Activated CD4-positive, alpha-beta memory T cell treated with anti-CD3 and anti-CD28 coated beads, Interleukin-2, amount 10 ng/mL, durations not matched to agents 7 days and 5 days (primary cell): ENCODE data around the gene CENPP. TPM values are rescaled to one million over a fixed set of nuclear protein-coding genes. Genes with fewer than 3 reads are reported as not detected.
"Not testable (repeated sequence)": the region's sequence is repeated elsewhere in the genome, so short reads cannot be mapped to it uniquely, and the experiment has no call there.

Experiments
- CTCF ChIA-PET: fragments of 350-600 bp; sonication (Branson Sonifier 250); formaldehyde crosslinking; loops from one replicate; lab custom pipeline; 2021; ENCODE audit warnings: antibody characterized with exemption, inconsistent platforms; lab: Charles Lee
- POLR2A ChIA-PET: fragments of 350-600 bp; sonication (Branson Sonifier 250); formaldehyde crosslinking; loops from one replicate; lab custom pipeline; 2021; ENCODE audit warnings: antibody characterized with exemption; lab: Charles Lee
- DNase-seq: peaks from one replicate; pipeline ENCODE4 v3.0.0-alpha.2; 2020
- H3K27ac Mint-ChIP-seq: one replicate; pipeline ENCODE4 v1.8.0; 2021; ENCODE audit warnings: mild to moderate bottlenecking, mixed read lengths
- H3K27me3 Mint-ChIP-seq: one replicate; pipeline ENCODE4 v1.8.0; 2021; ENCODE audit warnings: mixed read lengths
- H3K36me3 Mint-ChIP-seq: one replicate; pipeline ENCODE4 v1.8.0; 2021; ENCODE audit warnings: low read depth, mixed read lengths
- H3K4me1 Mint-ChIP-seq: one replicate; pipeline ENCODE4 v1.8.0; 2021; ENCODE audit warnings: mixed read lengths
- H3K4me3 Mint-ChIP-seq: one replicate; pipeline ENCODE4 v1.8.0; 2021; ENCODE audit warnings: mild to moderate bottlenecking, mixed read lengths
- H3K9me3 Mint-ChIP-seq: one replicate; pipeline ENCODE4 v1.8.0; 2021; ENCODE audit warnings: mixed read lengths
- total RNA-seq, 2 experiments: library from RNA; stranded (reverse); gene quantifications; one replicate each; pipeline ENCODE4 v1.2.3, GENCODE V29; 2021

CENPP gene
- total RNA-seq, 2 experiments from 2014 or later = 18.8 to 22.0 TPM

DNA sequence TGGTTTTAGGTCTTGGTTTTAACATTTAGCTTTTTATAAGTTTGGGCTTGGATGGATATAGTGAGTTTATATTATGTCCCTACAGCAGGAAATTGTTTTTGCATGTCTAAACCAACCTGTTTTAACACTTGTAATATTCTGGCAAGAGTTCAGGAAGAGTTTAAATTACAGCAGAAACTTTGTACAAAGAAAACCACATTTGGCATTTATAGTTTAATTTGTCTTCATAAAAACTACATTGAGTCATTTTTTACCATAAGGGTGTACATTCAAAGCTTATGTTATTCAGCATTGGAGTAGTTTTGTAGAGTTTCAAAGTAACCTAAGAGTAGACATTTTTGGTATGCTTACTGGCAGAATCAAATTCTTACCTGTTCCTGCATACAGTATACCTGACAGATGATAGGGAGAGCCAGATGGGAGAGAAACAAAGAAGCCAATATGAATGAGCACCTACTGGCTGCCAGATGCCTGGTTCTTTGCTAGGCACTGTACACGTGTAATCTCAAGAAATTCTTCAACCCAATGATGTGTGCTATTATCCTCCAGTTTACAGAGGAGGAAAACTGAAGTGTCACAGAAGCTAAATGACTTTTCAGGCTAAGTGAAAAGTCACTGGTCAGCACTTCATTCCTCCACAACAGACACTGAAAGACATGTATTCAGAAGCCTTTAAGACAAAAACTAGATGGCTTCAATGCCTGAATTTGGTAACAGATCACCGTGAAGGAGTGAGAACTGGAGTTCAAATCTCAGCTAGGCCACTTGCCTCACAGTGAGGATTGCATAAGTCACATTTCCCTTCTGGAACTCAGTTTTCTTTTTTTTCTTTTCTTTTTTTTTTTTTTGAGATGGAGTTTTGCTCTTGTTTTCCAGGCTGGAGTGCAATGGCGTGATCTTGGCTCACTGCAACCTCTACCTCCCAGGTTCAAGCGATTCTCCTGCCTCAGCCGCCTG, 235.9 kb downstream of the CENPP start:
- Mint-ChIP-seq H3K4me1 (no peaks in the 10 kb centered on the region), H3K27ac (no peak overlapping the region), H3K27me3 (no peaks in the 10 kb centered on the region), H3K9me3 (no peaks in the 10 kb centered on the region), H3K4me3 (no peak overlapping the region), H3K36me3 (no peaks in the 10 kb centered on the region)
- CTCF ChIA-PET = no interaction called here
- no peak for DNase-seq
- POLR2A ChIA-PET = no interaction called here

DNA sequence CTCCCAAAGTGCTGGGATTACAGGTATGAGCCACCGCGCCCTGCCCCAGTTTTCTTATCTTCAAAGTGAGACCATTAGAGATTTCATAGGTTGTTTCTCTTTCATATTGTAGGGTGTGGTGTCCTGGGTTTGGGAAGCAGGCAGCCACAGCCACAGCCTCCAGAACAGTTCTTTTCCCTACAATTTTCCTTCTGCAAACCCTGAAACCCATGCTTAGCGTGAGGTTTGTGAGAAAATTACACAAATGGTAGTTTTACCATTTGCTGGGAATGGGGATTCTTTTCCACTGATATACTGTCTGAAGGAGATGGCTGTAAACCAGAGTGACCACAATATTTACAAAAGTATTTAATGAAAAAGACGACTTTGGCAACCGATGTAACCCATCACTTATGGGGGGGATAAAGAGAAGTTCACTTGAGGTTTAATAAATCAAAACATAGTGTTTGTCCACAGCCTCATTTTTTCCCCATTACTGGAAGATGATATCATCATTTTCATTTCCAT, 236.8 kb downstream of the CENPP start:
- Mint-ChIP-seq H3K4me3 (no peak overlapping the region), H3K27me3 (no peaks in the 10 kb centered on the region), H3K4me1 (no peaks in the 10 kb centered on the region), H3K27ac (no peak overlapping the region), H3K9me3 (no peaks in the 10 kb centered on the region), H3K36me3 (no peaks in the 10 kb centered on the region)
- ChIA-PET CTCF (no interaction called here), POLR2A (no interaction called here)
- no peak for DNase-seq

DNA sequence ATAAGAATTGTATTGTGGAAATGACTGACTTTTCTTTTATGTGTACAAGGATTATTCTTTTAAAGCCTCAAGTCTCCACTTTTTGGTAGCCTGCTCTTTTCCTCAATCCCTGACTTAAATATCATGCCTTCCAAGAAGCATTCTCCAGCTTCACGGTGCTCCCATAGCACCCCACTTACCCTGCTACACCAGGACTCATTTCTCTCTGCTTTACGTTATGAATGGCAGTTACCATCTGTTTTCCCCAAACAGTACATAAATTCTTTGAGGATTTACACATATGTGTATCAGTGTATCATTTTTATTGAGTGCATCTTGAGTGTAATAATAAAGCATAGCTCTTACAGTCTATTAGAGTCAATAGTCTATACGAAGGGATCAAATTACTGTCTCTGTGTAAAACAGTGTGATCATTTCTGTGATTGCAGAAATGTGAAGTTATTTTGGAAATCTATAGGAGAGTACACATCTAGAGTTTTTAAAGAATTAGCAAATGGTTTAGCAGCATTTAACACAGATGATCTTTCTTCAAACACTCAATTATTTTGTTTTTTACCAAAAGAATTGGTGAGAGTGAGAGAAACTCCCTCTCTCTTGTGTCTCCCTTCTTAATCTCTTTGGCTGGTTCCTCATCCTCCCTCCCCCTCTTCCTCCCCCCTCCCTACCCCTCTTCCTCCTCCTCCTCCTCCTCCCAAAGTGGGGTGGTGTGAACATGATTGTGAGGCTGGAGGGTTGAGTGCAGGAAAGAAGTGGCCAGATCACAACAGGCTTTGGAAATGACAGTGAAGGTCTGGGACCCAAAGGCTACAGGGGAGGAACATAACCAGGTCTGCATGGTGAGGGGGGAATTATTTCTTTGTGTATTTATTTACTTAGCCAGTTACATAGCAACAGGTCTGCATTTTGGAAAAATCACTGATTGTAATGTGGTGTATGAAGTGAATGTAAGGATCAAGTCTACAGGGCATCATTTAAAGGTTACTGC, 237.7 kb downstream of the CENPP start:
- CTCF ChIA-PET = no interaction called here
- no peaks in the 10 kb centered on the region for H3K4me1 Mint-ChIP-seq

DNA sequence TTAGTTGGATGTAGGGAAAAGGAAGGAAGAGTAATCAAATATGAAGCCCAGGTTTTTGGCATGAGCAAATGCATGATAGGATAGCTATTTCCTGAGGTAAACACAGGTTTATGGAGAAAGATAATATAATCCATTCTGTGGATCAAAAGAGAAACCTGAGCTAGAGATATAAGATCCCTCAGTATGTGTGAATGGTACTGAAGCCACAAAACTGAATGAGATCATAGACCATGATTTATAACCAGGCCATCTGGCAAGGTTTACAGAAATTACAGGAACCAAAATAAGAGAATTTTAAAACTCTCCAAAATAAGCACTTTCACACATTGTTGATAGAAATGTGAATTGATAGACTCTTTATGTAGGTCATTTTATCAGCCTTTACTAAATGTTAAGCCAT, 238.8 kb downstream of the CENPP start:
- H3K27ac Mint-ChIP-seq = no peak overlapping the region
- no peak for DNase-seq
- H3K27me3 Mint-ChIP-seq = peaks cover 2% of the 10 kb centered on the region
- ChIA-PET POLR2A (no interaction called here), CTCF (no interaction called here)
- H3K4me3 Mint-ChIP-seq = no peak overlapping the region
- H3K9me3 Mint-ChIP-seq = no peaks in the 10 kb centered on the region
- H3K36me3 Mint-ChIP-seq = no peaks in the 10 kb centered on the region
- H3K4me1 Mint-ChIP-seq = no peaks in the 10 kb centered on the region

More for the DNA sequence above, 237.7 kb downstream of the CENPP start:
- no peak overlapping the region for H3K4me3 Mint-ChIP-seq
- H3K36me3 Mint-ChIP-seq = no peaks in the 10 kb centered on the region
- H3K9me3 Mint-ChIP-seq = no peaks in the 10 kb centered on the region
- POLR2A ChIA-PET = no interaction called here
- H3K27me3 Mint-ChIP-seq = no peaks in the 10 kb centered on the region
- no peak for DNase-seq
- no peak overlapping the region for H3K27ac Mint-ChIP-seq

- no peaks in the 10 kb centered on the region for H3K9me3 Mint-ChIP-seq
- no peak overlapping the region for H3K27ac Mint-ChIP-seq
- ChIA-PET POLR2A (no interaction called here), CTCF (no interaction called here)
- no peaks in the 10 kb centered on the region for H3K4me1 Mint-ChIP-seq
- peaks cover 3% of the 10 kb centered on the region for H3K27me3 Mint-ChIP-seq
- no peaks in the 10 kb centered on the region for H3K36me3 Mint-ChIP-seq
- no peak for DNase-seq
- no peak overlapping the region for H3K4me3 Mint-ChIP-seq
These were observed 239.2 kb downstream of the CENPP start for GRCh38 chr9:92564982-92565381.

GRCh38 chr9:92571871-92572270, 246.1 kb downstream of the CENPP start:
- H3K27me3 Mint-ChIP-seq, H3K9me3 Mint-ChIP-seq, H3K36me3 Mint-ChIP-seq, H3K27ac Mint-ChIP-seq, DNase-seq, H3K4me3 Mint-ChIP-seq, CTCF ChIA-PET, H3K4me1 Mint-ChIP-seq: not testable (repeated sequence)
- POLR2A ChIA-PET = interaction anchor here (0.6 kb wide), 1 partner anchor 203 kb away, joined by 3 read pairs; no protein-coding TSS in a partner anchor

- H3K9me3 Mint-ChIP-seq, H3K27ac Mint-ChIP-seq, CTCF ChIA-PET, H3K4me3 Mint-ChIP-seq, DNase-seq, H3K27me3 Mint-ChIP-seq, H3K4me1 Mint-ChIP-seq, POLR2A ChIA-PET, H3K36me3 Mint-ChIP-seq: not testable (repeated sequence)
These were observed 247.9 kb downstream of the CENPP start for GRCh38 chr9:92573612-92574011.

DNA sequence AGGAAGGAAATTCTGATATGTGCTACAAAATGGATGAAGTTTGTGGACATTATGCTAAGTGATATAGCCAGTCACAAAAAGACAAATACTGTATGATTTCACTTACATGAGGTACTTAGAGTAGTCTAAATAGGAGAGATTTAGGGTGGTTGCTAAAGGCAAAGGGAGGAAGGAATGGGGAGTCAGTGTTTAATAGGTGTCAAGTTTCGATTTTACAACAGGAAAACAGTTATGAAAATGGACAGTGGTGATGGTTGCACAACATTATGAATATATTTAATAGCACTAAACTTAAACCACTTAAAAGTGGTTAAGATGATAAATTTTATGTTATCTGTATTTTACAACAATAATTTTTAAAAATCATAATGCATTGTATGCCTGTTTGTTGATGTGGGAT, 250.4 kb downstream of the CENPP start:
- no peak overlapping the region for H3K4me3 Mint-ChIP-seq
- no peaks in the 10 kb centered on the region for H3K4me1 Mint-ChIP-seq
- no peak for DNase-seq
- ChIA-PET POLR2A (no interaction called here), CTCF (no interaction called here)
- peaks cover 3% of the 10 kb centered on the region for H3K9me3 Mint-ChIP-seq
- no peaks in the 10 kb centered on the region for H3K36me3 Mint-ChIP-seq
- H3K27ac Mint-ChIP-seq = no peak overlapping the region
- H3K27me3 Mint-ChIP-seq = no peaks in the 10 kb centered on the region

DNA sequence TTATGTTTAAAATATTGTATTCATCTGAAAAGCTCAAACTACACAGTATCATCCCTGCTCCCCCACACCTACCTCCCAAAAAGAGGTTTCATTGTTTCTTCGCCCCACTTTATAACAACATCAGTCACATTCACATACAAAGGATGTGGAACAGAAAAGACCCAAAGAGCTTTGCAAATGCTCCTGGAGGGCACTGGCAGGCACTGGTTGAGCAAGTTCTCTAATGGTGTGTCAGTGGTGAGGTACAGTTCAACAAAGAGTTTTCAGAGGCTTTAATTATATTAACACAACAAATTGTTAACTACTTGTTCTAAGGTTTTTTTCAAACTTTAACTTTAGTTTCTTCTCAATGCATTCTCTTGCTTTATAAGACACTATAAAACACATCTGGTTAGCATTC, 264.2 kb downstream of the CENPP start:
- CTCF ChIA-PET = interaction anchor here (1.6 kb wide), 1 partner anchor 449 kb away, joined by 3 read pairs; no protein-coding TSS in a partner anchor
- Mint-ChIP-seq H3K4me3 (no peak overlapping the region), H3K9me3 (no peaks in the 10 kb centered on the region), H3K27ac (no peak overlapping the region), H3K36me3 (peaks cover 5% of the 10 kb centered on the region), H3K27me3 (no peaks in the 10 kb centered on the region), H3K4me1 (no peaks in the 10 kb centered on the region)
- DNase-seq = no peak
- POLR2A ChIA-PET = no interaction called here

DNA sequence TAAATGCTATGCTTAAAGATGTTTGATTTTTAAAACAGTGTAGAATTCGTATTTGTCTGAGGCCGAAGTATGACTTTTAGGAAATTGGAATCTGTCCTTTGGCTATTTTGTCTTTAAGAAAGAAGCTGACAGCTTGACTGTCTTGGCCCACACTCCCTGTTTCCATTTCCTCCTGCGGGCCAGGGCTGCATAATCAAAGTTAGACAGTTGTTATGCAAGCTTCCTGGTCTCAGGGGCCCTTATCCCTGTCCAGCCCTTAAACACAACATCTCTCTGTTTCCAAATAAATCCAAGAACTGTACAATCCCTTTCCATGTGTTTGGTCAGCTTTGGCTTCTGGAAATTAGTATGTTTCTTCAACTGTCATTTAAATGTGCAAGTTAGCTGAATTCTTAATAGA, 264.6 kb downstream of the CENPP start:
- Mint-ChIP-seq H3K4me3 (no peak overlapping the region), H3K9me3 (no peaks in the 10 kb centered on the region), H3K4me1 (no peaks in the 10 kb centered on the region), H3K27ac (no peak overlapping the region), H3K36me3 (peaks cover 5% of the 10 kb centered on the region), H3K27me3 (no peaks in the 10 kb centered on the region)
- POLR2A ChIA-PET = no interaction called here
- no peak for DNase-seq
- CTCF ChIA-PET = interaction anchor here (1.6 kb wide), 1 partner anchor 450 kb away, joined by 3 read pairs; no protein-coding TSS in a partner anchor

GRCh38 chr9:92592537-92592936, 266.8 kb downstream of the CENPP start:
- ChIA-PET POLR2A (no interaction called here), CTCF (no interaction called here)
- no peak for DNase-seq
- no peak overlapping the region for H3K4me3 Mint-ChIP-seq
- no peak overlapping the region for H3K27ac Mint-ChIP-seq
- H3K9me3 Mint-ChIP-seq = no peaks in the 10 kb centered on the region
- H3K4me1 Mint-ChIP-seq = no peaks in the 10 kb centered on the region
- H3K36me3 Mint-ChIP-seq = no peaks in the 10 kb centered on the region
- H3K27me3 Mint-ChIP-seq = no peaks in the 10 kb centered on the region

DNA sequence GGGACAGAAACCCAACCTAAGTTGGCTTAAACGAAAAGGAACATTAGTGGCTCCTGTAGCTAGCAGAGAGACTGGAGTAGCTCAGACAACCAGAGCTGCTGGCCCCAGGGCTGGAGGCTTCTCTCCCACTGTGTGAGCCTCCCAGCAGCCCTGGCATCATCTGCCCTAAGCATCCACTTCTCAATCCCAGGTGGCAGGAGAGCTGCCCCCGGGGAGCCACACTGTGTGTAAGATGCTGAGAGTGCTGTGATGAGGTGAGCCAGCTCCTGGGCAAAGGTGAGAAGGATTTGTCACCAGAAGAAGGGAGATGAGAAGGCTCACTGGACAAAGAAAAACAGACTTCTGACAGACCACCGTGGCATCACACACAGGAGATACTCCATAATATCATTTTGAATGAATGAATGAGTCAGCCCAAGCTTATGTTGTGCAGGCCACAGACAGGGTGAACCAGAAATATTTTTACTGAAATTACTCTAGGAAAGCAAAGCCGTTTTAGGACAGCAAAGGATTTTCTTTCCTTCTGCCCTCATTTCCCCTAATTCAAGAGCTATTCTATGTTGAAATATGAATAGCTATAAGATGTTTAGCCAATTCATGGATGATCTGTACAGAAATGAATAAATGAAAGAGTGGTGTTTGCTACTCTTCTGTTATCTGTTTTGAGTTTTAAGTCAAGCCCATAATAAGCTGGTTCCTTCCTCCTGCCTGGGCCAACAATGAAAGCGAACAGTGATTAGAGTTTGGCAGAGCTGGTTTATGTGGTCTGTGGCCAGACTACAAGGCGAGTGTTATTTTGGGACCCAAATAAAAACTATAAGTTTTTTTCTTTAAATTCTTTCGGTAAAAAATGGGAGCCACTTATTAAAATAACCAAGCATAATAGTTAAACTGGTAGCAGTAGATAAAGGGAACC, 267.5 kb downstream of the CENPP start:
- no peak for DNase-seq
- H3K9me3 Mint-ChIP-seq = no peaks in the 10 kb centered on the region
- ChIA-PET CTCF (no interaction called here), POLR2A (no interaction called here)
- H3K4me3 Mint-ChIP-seq = no peak overlapping the region
- no peaks in the 10 kb centered on the region for H3K36me3 Mint-ChIP-seq
- H3K27ac Mint-ChIP-seq = no peak overlapping the region
- H3K27me3 Mint-ChIP-seq = no peaks in the 10 kb centered on the region
- no peaks in the 10 kb centered on the region for H3K4me1 Mint-ChIP-seq
